ENCODE measurements around the gene COBL. TPM values are rescaled to one million over a fixed set of nuclear protein-coding genes. Genes with fewer than 3 reads are reported as not detected.

Gene COBL
- total RNA-seq, 1 donor from 2014 or later = 1.2 TPM

GRCh38 chr7:51113962-51114361 is 202.6 kb downstream of the COBL start:
- H3K9me3 Mint-ChIP-seq = peaks cover 17% of the 10 kb centered on the region
- H3K36me3 Mint-ChIP-seq = no peaks in the 10 kb centered on the region
- H3K4me1 Mint-ChIP-seq = no peaks in the 10 kb centered on the region
- DNase-seq (ENCODE audit: low spot score in 2 of 2, unreplicated experiment in 2 of 2) = no peak
- no peaks in the 10 kb centered on the region for H3K27me3 Mint-ChIP-seq (ENCODE audit: low read depth)
- no peak overlapping the region for H3K4me3 Mint-ChIP-seq
- no peak overlapping the region for H3K27ac Mint-ChIP-seq
- no peak for TF ChIP-seq CTCF (IDR thresholded peaks at IDR 0.05; ENCODE audit: unreplicated experiment)

GRCh38 chr7:51113560-51113959 is 203.0 kb downstream of the COBL start:
- Mint-ChIP-seq H3K4me3 (no peak overlapping the region), H3K27ac (no peak overlapping the region), H3K27me3 (ENCODE audit: low read depth) (no peaks in the 10 kb centered on the region), H3K9me3 (peaks cover 17% of the 10 kb centered on the region), H3K4me1 (no peaks in the 10 kb centered on the region), H3K36me3 (no peaks in the 10 kb centered on the region)
- no peak for TF ChIP-seq CTCF (IDR thresholded peaks at IDR 0.05; ENCODE audit: unreplicated experiment)
- no peak for DNase-seq (ENCODE audit: low spot score in 2 of 2, unreplicated experiment in 2 of 2)

GRCh38 chr7:51111241-51111940 is 205.2 kb downstream of the COBL start:
- Mint-ChIP-seq H3K27me3 (ENCODE audit: low read depth) (no peaks in the 10 kb centered on the region), H3K27ac (no peak overlapping the region), H3K36me3 (no peaks in the 10 kb centered on the region), H3K9me3 (peaks cover 13% of the 10 kb centered on the region), H3K4me3 (no peak overlapping the region), H3K4me1 (no peaks in the 10 kb centered on the region)
- TF ChIP-seq CTCF (IDR thresholded peaks at IDR 0.05; ENCODE audit: unreplicated experiment) = no peak
- no peak for DNase-seq (ENCODE audit: low spot score in 2 of 2, unreplicated experiment in 2 of 2)

- Mint-ChIP-seq H3K27me3 (ENCODE audit: low read depth) (no peaks in the 10 kb centered on the region), H3K4me3 (no peak overlapping the region), H3K27ac (no peak overlapping the region), H3K4me1 (no peaks in the 10 kb centered on the region), H3K36me3 (no peaks in the 10 kb centered on the region), H3K9me3 (peaks cover 3% of the 10 kb centered on the region)
- no peak for TF ChIP-seq CTCF (IDR thresholded peaks at IDR 0.05; ENCODE audit: unreplicated experiment)
- DNase-seq (ENCODE audit: low spot score in 2 of 2, unreplicated experiment in 2 of 2) = no peak
Observed at GRCh38 chr7:51108134-51108533, 208.5 kb downstream of the COBL start.

- H3K9me3 Mint-ChIP-seq = peaks cover 2% of the 10 kb centered on the region
- DNase-seq (ENCODE audit: low spot score in 2 of 2, unreplicated experiment in 2 of 2) = no peak
- H3K4me1 Mint-ChIP-seq = no peaks in the 10 kb centered on the region
- no peak for TF ChIP-seq CTCF (IDR thresholded peaks at IDR 0.05; ENCODE audit: unreplicated experiment)
- H3K4me3 Mint-ChIP-seq = no peak overlapping the region
- peaks cover 5% of the 10 kb centered on the region for H3K27me3 Mint-ChIP-seq (ENCODE audit: low read depth)
- no peaks in the 10 kb centered on the region for H3K36me3 Mint-ChIP-seq
- no peak overlapping the region for H3K27ac Mint-ChIP-seq
Observed at GRCh38 chr7:51104278-51104677, 212.3 kb downstream of the COBL start.

Data from mesothelial cell of epicardium (in vitro differentiated cells).